ENCODE data around the gene TRAPPC8. TPM values are rescaled to one million over a fixed set of nuclear protein-coding genes. Genes with fewer than 3 reads are reported as not detected.
"Not testable (repeated sequence)": the region's sequence is repeated elsewhere in the genome, so short reads cannot be mapped to it uniquely, and the experiment has no call there.

The TRAPPC8 gene
- total and polyA plus RNA-seq, 2 of the 13 experiments (the other 11 are each of a cell fraction or from before 2014, with no cell fraction given) = 34.6 to 50.8 TPM

- in situ Hi-C loops (cut with HindIII; ENCODE audit: extremely low pct_ligation_motif_present, low pct_unique_long_range_greater_than_20kb); CTCF ChIA-PET (ENCODE audit: low intra/inter-chr PET ratio, low total read pairs); H3K36me3 ChIP-seq (replicated peaks in 1 of 2; ENCODE audit: control insufficient read depth in 1 of 2, insufficient read depth in 2 of 2, low read length in 2 of 2); BruUV-seq (replicated peaks); DNase-seq (ENCODE audit: low spot score); H4K20me1 ChIP-seq (ENCODE audit: insufficient read depth, low read length); H3K4me1 ChIP-seq (ENCODE audit: insufficient read depth, low read length); H2AFZ ChIP-seq (ENCODE audit: low read length); H3K27me3 ChIP-seq (ENCODE audit: control insufficient read depth in 1 of 2, insufficient read depth in 2 of 2, low read length in 2 of 2); POLR2A ChIA-PET; H3K9ac ChIP-seq (ENCODE audit: insufficient read depth, low read depth, low read length); H3K27ac ChIP-seq (ENCODE audit: extremely low read length, insufficient read depth, low read length); FAIRE-seq; H3K4me2 ChIP-seq (ENCODE audit: low read depth, low read length); H3K79me2 ChIP-seq (ENCODE audit: insufficient read depth, low read length); H3K4me3 ChIP-seq (replicated peaks in 1 of 3; ENCODE audit: insufficient read depth in 1 of 3, low read depth in 2 of 3, low read length in 3 of 3); H3K9me3 ChIP-seq (ENCODE audit: low read length); ATAC-seq: not testable (repeated sequence)
- WGBS (ENCODE audit: low lambda C conversion rate) = 55% methylated on average over 7 of the region's 7 CpGs
- intact Hi-C loops (cut with micrococcal nuclease; ENCODE audit: unreplicated experiment) = loop anchor here (10.0 kb wide), 1 partner anchor 206 kb away; no protein-coding TSS in a partner anchor
Measured at GRCh38 chr18:31810336-31811130, 132.4 kb downstream of the TRAPPC8 start.

GRCh38 chr18:31809049-31809448 lies 133.9 kb downstream of the TRAPPC8 start:
- POLR2A ChIA-PET; H3K9ac ChIP-seq (ENCODE audit: insufficient read depth, low read depth, low read length); DNase-seq (ENCODE audit: low spot score); H3K27ac ChIP-seq (ENCODE audit: extremely low read length, insufficient read depth, low read length); intact Hi-C loops (cut with micrococcal nuclease; ENCODE audit: unreplicated experiment); H2AFZ ChIP-seq (ENCODE audit: low read length); H3K36me3 ChIP-seq (replicated peaks in 1 of 2; ENCODE audit: control insufficient read depth in 1 of 2, insufficient read depth in 2 of 2, low read length in 2 of 2); CTCF ChIA-PET (ENCODE audit: low intra/inter-chr PET ratio, low total read pairs); H3K4me1 ChIP-seq (ENCODE audit: insufficient read depth, low read length); in situ Hi-C loops (cut with HindIII; ENCODE audit: extremely low pct_ligation_motif_present, low pct_unique_long_range_greater_than_20kb); H3K9me3 ChIP-seq (ENCODE audit: low read length); BruUV-seq (replicated peaks); H3K4me2 ChIP-seq (ENCODE audit: low read depth, low read length); H3K79me2 ChIP-seq (ENCODE audit: insufficient read depth, low read length); ATAC-seq; H3K4me3 ChIP-seq (replicated peaks in 1 of 3; ENCODE audit: insufficient read depth in 1 of 3, low read depth in 2 of 3, low read length in 3 of 3); FAIRE-seq; H4K20me1 ChIP-seq (ENCODE audit: insufficient read depth, low read length); H3K27me3 ChIP-seq (ENCODE audit: control insufficient read depth in 1 of 2, insufficient read depth in 2 of 2, low read length in 2 of 2): not testable (repeated sequence)
- WGBS (ENCODE audit: low lambda C conversion rate) = 20% methylated on average over 4 of the region's 4 CpGs

GRCh38 chr18:31801078-31801477 lies 141.8 kb downstream of the TRAPPC8 start:
- in situ Hi-C loops (cut with HindIII; ENCODE audit: extremely low pct_ligation_motif_present, low pct_unique_long_range_greater_than_20kb) = no loop called here
- BruUV-seq (replicated peaks) = no TSS peak
- no peak overlapping the region for H3K27ac ChIP-seq (ENCODE audit: extremely low read length, insufficient read depth, low read length)
- H3K4me3 ChIP-seq (replicated peaks in 1 of 3; ENCODE audit: insufficient read depth in 1 of 3, low read depth in 2 of 3, low read length in 3 of 3) = no peak overlapping the region
- FAIRE-seq = no peak
- no peak overlapping the region for H2AFZ ChIP-seq (ENCODE audit: low read length)
- intact Hi-C loops (cut with micrococcal nuclease; ENCODE audit: unreplicated experiment) = no loop called here
- H3K79me2 ChIP-seq (ENCODE audit: insufficient read depth, low read length) = no peaks in the 10 kb centered on the region
- no peaks in the 10 kb centered on the region for H3K9me3 ChIP-seq (ENCODE audit: low read length)
- H3K4me1 ChIP-seq (ENCODE audit: insufficient read depth, low read length) = no peaks in the 10 kb centered on the region
- ChIA-PET POLR2A (no interaction called here), CTCF (ENCODE audit: low intra/inter-chr PET ratio, low total read pairs) (no interaction called here)
- H4K20me1 ChIP-seq (ENCODE audit: insufficient read depth, low read length) = no peaks in the 10 kb centered on the region
- H3K27me3 ChIP-seq (ENCODE audit: control insufficient read depth in 1 of 2, insufficient read depth in 2 of 2, low read length in 2 of 2) = peaks cover 0 to 1% of the 10 kb centered on the region in 2 experiments; a peak in 1 of 5 replicates
- no peak overlapping the region for H3K4me2 ChIP-seq (ENCODE audit: low read depth, low read length)
- DNase-seq (ENCODE audit: low spot score) = no peak
- no peaks in the 10 kb centered on the region for H3K36me3 ChIP-seq (replicated peaks in 1 of 2; ENCODE audit: control insufficient read depth in 1 of 2, insufficient read depth in 2 of 2, low read length in 2 of 2)
- WGBS (ENCODE audit: low lambda C conversion rate) = 43% methylated on average over 2 of the region's 2 CpGs
- H3K9ac ChIP-seq (ENCODE audit: insufficient read depth, low read depth, low read length) = no peak overlapping the region
- no peak for ATAC-seq
- TF ChIP-seq ZNF343 (CRISPR knock-in tag; IDR thresholded peaks at IDR 0.05) = no peak
- TF ChIP-seq CTCF (CRISPR knock-in tag; IDR thresholded peaks at IDR 0.05) = no peak
- no peak for TF ChIP-seq HNF4G (IDR thresholded peaks at IDR 0.05; ENCODE audit: borderline replicate concordance, low read depth, low read length)
- TF ChIP-seq HNF4G (CRISPR knock-in tag; IDR thresholded peaks at IDR 0.05; ENCODE audit: borderline replicate concordance, low read depth) = no peak
- no peak for TF ChIP-seq MLX (CRISPR knock-in tag; IDR thresholded peaks at IDR 0.05)
- TF ChIP-seq TCF7 (IDR thresholded peaks at IDR 0.05; ENCODE audit: low read depth) = no peak
- no peak for TF ChIP-seq ZNF792 (CRISPR knock-in tag; IDR thresholded peaks at IDR 0.05)
